Ishikawa (cell line): Measurements from ENCODE around the gene MORN2.

ENCODE experiments used
- CEBPB ChIP-seq: IDR thresholded peaks from 2 replicates; pipeline ENCODE4 v1.6.1; 2012
- CREB1 ChIP-seq: IDR thresholded peaks from 2 replicates; pipeline ENCODE4 v1.6.1; 2012; ENCODE audit warnings: low read depth
- EGR1 ChIP-seq: IDR thresholded peaks from 2 replicates; pipeline ENCODE4 v1.6.1; 2012
- EP300 ChIP-seq: IDR thresholded peaks from 2 replicates; pipeline ENCODE4 v1.6.1; 2012; ENCODE audit warnings: borderline replicate concordance
- FOXM1 ChIP-seq: IDR thresholded peaks from 2 replicates; pipeline ENCODE4 v1.6.1; 2012; ENCODE audit warnings: low read depth, borderline replicate concordance
- MAX ChIP-seq: IDR thresholded peaks from 2 replicates; pipeline ENCODE4 v1.6.1; 2012
- REST ChIP-seq: IDR thresholded peaks from 2 replicates; pipeline ENCODE4 v1.6.1; 2012; ENCODE audit warnings: low read depth, mild to moderate bottlenecking
- TAF1 ChIP-seq: IDR thresholded peaks from 2 replicates; pipeline ENCODE4 v1.6.1; 2012; ENCODE audit warnings: low read depth, mild to moderate bottlenecking
- TCF12 ChIP-seq: IDR thresholded peaks from 2 replicates; pipeline ENCODE4 v1.6.1; 2012; ENCODE audit warnings: low read depth

DNA sequence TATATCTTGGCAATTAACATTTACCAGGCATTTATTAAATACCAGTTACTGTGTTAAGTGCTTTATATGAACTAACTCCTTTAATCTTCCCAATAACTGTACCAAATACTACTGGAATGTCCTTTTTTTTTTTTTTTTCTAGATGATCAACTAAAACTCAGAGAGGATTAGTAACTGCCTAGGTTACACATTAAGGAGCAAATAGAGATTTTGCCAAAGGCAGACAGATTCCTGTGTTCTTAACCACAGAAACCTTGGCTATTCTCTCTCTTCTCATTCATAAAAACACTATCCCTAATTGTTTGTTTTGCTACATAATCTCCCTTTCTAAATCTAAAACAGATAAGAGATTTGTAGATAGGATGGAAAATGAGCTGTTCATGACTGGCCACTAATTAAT, 13.3 kb upstream of the MORN2 start:
- no peak for TF ChIP-seq CREB1
- no peak for TF ChIP-seq CEBPB
- TF ChIP-seq FOXM1 = no peak
- TF ChIP-seq TAF1 = no peak
- TF ChIP-seq EP300 = no peak
- no peak for TF ChIP-seq MAX
- TF ChIP-seq TCF12 = no peak
- no peak for TF ChIP-seq REST
- no peak for TF ChIP-seq EGR1
